Measurements from ENCODE around the gene SF3B3. TPM values are rescaled to one million over a fixed set of nuclear protein-coding genes. Genes with fewer than 3 reads are reported as not detected.
"Not testable (repeated sequence)": the region's sequence is repeated elsewhere in the genome, so short reads cannot be mapped to it uniquely, and the experiment has no call there.

SF3B3 gene
- total RNA-seq, 1 experiment from 2014 or later = 133 TPM

DNA sequence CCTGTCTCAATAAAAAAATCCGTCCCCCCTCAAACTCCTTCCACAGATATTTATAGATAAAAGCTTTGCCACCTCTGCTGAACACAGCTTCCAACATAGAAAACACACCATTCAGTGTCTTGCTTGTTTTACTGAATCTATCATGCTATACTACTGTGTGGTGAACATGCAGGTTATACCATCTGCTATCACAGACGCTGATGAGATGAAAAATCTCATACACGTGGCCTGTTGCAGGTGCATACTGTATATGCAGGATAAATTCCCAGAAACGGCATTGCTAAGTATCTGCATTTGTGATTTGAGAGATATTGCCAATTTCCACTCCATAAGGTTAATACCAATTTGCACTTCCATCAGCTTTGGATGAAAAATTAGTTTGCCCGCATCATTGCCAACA lies 92.3 kb downstream of the SF3B3 start:
- H3K4me1 ChIP-seq (ENCODE audit: insufficient read depth, low read length) = no peaks in the 10 kb centered on the region

DNA sequence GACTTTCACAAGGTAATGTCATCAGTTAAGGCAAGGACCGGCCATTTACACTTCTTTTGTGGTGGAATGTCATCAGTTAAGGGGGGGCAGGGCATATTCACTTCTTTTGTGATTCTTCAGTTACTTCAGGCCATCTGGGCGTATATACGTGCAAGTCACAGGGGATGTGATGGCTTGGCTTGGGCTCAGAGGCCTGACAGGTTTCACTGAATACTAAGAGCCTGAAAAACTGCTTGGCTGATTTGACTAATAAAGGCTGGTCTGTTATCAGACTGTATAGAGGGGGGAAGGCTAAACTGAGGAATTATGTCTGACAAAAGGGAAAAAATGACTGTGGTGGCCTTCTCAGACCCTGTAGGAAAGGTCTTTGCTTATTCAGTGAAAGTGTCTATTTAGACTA lies 98.2 kb downstream of the SF3B3 start:
- H3K27me3 ChIP-seq (ENCODE audit: low read length); H3K9ac ChIP-seq (ENCODE audit: low read length); H3K9me3 ChIP-seq (ENCODE audit: low read length); CTCF ChIA-PET; H3F3A ChIP-seq (ENCODE audit: low read length, unreplicated experiment); H3K9me2 ChIP-seq (replicated peaks; ENCODE audit: low read length); H2AFZ ChIP-seq (ENCODE audit: low read length); BruUV-seq (replicated peaks); intact Hi-C loops (cut with micrococcal nuclease); H3K36me3 ChIP-seq (ENCODE audit: low read depth, low read length); H3K4me1 ChIP-seq (ENCODE audit: insufficient read depth, low read length); H3K27ac ChIP-seq (ENCODE audit: low read length); H3K4me2 ChIP-seq (ENCODE audit: low read length); H3K79me2 ChIP-seq (ENCODE audit: low read length); ATAC-seq; H3K4me3 ChIP-seq (ENCODE audit: low read length); H4K20me1 ChIP-seq (ENCODE audit: low read length); DNase-seq; POLR2A ChIA-PET (ENCODE audit: unreplicated experiment): not testable (repeated sequence)

More for the DNA sequence above, 92.3 kb downstream of the SF3B3 start:
- no TSS peak for BruUV-seq (replicated peaks)
- Histone ChIP-seq H2AFZ (ENCODE audit: low read length) (no peak overlapping the region), H3K27me3 (ENCODE audit: low read length) (no peaks in the 10 kb centered on the region), H3F3A (ENCODE audit: low read length, unreplicated experiment) (no peaks in the 10 kb centered on the region), H3K79me2 (ENCODE audit: low read length) (no peaks in the 10 kb centered on the region), H3K9me2 (replicated peaks; ENCODE audit: low read length) (no peaks in the 10 kb centered on the region), H3K27ac (ENCODE audit: low read length) (no peak overlapping the region), H3K9ac (ENCODE audit: low read length) (no peak overlapping the region), H3K9me3 (ENCODE audit: low read length) (no peaks in the 10 kb centered on the region), H3K36me3 (ENCODE audit: low read depth, low read length) (no peaks in the 10 kb centered on the region), H3K4me3 (ENCODE audit: low read length) (no peak overlapping the region), H3K4me2 (ENCODE audit: low read length) (no peak overlapping the region), H4K20me1 (ENCODE audit: low read length) (no peaks in the 10 kb centered on the region)
- TF ChIP-seq EZH2phosphoT487 (IDR thresholded peaks at IDR 0.05; ENCODE audit: borderline replicate concordance, low read length) (no peak), EZH2 (IDR thresholded peaks at IDR 0.05; ENCODE audit: low read length, unreplicated experiment) (no peak)
- TF ChIP-seq, protein P1, sequence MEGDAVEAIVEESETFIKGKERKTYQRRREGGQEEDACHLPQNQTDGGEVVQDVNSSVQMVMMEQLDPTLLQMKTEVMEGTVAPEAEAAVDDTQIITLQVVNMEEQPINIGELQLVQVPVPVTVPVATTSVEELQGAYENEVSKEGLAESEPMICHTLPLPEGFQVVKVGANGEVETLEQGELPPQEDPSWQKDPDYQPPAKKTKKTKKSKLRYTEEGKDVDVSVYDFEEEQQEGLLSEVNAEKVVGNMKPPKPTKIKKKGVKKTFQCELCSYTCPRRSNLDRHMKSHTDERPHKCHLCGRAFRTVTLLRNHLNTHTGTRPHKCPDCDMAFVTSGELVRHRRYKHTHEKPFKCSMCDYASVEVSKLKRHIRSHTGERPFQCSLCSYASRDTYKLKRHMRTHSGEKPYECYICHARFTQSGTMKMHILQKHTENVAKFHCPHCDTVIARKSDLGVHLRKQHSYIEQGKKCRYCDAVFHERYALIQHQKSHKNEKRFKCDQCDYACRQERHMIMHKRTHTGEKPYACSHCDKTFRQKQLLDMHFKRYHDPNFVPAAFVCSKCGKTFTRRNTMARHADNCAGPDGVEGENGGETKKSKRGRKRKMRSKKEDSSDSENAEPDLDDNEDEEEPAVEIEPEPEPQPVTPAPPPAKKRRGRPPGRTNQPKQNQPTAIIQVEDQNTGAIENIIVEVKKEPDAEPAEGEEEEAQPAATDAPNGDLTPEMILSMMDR (conservative IDR thresholded peaks at IDR 0.05; ENCODE audit: low read depth, low read length) = no peak
- intact Hi-C loops (cut with micrococcal nuclease) = loop anchor here (2.0 kb wide), 1 partner anchor 19 kb away; no protein-coding TSS in a partner anchor
- CTCF ChIA-PET = no interaction called here
- POLR2A ChIA-PET (ENCODE audit: unreplicated experiment) = no interaction called here
- no peak for DNase-seq
- ATAC-seq = no peak

Other genes starting within 250 kb of the SF3B3 start
- gene AARS1, start 234.3 kb upstream of the SF3B3 start, total RNA-seq (2014; rRNA removed) = 60.9 and 91.9 TPM in 2 replicates
- gene DDX19B, start 224.6 kb upstream of the SF3B3 start, total RNA-seq (2014; rRNA removed) = 18.1 and 21.5 TPM in 2 replicates
- 33.4 and 40.5 TPM in 2 replicates for gene DDX19A, start 176.9 kb upstream of the SF3B3 start, total RNA-seq (2014; rRNA removed)
- 9.3 and 9.8 TPM in 2 replicates for gene ST3GAL2, start 84.7 kb upstream of the SF3B3 start, total RNA-seq (2014; rRNA removed)
- gene FCSK, start 69.2 kb upstream of the SF3B3 start, total RNA-seq (2014; rRNA removed) = 9.7 and 11.7 TPM in 2 replicates
- gene COG4, start 262 bp upstream of the SF3B3 start, total RNA-seq (2014; rRNA removed) = 35.5 and 56.4 TPM in 2 replicates
- gene IL34, start 122.7 kb downstream of the SF3B3 start, total RNA-seq (2014; rRNA removed) = not detected in 2 replicates
- gene MTSS2, start 162.2 kb downstream of the SF3B3 start, total RNA-seq (2014; rRNA removed) = 18.7 and 39.2 TPM in 2 replicates

Data from PC-3 (cell line).